HG03342 (cell line): ENCODE measurements around the gene CALB2.

Experiments used
- ATAC-seq: cut with Tn5 transposase; IDR thresholded peaks from one replicate; pipeline ENCODE4 v1.9.1; 2021; ENCODE audit warnings: mild to moderate bottlenecking, moderate library complexity; ENCODE audit not compliant: unreplicated experiment

The CALB2 gene

DNA sequence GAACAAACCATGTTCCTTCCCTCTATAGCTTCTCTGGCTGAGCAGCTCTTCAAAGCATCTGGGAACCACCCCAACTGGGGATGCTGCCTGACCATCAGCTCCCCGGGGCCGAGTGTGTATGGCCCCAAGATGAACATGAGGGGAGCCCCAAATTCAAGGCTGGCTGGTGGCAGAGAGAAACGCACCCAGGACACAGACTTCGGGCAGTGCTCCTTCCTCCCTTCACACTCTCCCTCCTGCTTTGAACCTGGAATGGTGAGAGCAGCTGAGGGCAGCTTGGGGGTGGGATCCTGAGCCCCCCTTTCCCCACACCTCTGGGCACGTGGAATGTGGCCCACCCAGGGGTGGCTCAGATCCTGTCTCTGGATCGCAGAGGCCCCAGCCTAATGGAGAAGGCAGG lies 66.1 kb downstream of the CALB2 start:
- ATAC-seq: no peak

DNA sequence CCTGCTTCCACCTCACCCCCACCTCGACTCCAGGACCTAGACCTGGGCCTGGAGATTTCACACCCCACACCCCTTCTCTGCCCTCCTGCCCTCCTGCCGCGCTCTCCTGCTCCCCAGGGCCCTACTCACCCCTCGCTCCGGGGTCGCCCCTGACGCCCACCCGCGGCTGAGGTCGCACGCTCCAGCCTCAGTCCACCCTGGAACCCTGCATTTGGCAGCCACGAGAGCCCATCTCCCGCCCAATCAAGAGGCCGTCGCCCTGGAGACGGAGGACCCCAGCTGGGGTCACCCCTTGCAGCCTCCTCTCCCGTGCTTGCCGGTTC lies 67.2 kb downstream of the CALB2 start:
- ATAC-seq: no peak

DNA sequence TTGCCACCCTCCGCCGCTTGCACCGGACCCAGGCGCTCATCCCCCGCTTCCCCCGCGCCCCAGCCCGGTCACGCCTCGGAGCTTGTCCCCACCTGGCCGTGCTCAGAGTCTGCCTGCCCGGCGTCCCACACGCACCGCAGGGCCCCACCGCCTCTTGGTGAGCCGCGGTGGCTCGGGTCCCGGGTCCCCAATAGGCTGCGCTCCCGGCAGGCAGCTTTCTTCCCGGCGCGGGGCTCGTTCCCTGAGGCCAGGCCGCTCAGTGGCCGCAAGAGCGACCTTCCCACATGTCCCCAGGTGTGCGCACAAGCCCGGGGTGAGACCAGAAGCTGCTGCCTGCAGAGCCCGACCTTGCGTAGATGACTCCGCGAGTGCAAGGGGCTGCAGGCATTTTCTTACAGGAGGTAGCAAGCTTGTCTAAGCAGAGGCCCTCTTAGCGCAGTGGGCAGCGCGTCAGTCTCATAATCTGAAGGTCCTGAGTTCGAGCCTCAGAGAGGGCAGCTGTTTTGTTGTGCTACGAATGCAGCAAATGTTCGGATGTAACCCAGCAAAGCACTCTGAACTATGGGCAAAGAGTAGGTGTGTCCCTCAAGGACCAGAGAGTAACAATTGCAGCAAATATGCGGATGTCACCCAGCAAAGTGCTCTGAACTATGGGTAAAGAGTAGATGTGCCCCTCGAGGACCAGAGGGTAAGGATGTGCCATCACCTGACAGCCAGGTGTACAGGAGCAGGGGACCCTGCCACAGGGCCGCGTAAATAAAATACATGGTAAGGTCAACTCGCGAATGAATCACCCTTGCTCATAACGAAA lies 67.8 kb downstream of the CALB2 start:
- peak; percentile 62 for ATAC-seq

DNA sequence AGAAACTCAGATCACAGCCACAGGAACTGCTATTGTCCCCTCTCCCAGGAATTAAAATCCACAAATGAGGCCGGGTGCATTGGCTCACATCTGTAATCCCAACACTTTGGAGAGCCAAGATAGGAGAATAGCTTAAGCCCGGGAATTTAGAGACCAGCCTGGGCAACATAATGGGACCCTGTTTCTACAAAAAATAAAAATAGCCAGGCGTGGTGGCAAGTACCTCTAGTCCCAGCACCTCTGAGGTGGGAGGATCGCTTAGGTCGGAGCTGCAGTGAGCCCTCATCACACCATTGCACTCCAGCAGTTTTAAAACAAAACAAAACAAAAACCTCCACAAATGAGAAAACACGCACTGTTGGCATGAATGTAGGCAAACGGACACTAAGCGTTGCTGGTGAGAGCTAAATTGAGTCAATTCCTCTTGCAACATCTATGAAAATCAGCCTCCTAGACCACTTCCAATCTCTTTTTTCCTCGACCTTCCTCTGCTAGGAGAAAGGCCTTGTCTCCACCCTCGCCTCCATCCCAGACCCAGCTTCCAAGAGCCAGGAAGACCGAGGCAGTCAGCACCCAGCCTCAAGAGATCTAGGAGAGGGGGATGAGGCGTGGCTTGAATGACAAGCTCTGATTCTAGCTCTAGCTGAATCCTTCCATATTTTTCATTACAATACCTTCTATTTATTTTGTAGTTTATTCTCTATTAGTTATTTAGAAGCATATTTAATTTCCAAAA lies 68.5 kb downstream of the CALB2 start:
- ATAC-seq: no peak

DNA sequence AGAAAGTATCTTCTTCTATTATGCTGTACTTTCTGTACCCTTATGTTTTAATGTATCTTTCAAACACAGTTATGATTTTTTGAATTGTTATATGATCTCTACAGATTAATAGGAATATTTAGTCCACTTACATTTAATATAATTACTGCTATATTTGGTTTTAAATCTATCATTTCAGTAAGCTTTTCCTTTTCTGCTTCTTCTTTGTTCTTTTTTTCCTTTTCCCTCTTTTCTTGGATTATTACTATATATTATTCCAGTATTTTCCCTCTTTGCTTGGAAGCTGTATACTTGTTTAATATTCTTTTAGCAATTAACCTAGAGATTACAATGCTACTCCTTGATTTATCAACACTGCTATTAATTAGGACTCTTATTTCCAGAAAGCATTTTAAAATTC lies 69.9 kb downstream of the CALB2 start:
- ATAC-seq: no peak

DNA sequence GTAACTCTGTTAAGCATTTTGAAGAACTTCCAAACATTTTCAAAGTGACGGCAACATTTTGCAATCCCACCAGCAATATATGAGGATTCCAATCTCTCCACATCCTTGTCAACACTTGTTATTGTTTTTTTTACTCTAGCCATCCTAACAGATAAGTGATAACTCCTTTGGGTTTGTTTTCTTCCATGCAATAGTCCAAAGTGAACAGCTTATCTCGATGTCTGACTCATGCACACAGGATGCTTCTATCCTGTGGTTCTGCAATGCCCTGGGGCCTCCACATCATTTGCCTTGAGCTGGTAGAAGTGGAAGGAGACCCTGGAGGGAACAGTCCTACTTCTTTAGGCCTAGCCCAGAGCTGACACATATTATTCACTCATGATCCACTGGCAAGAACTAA lies 70.4 kb downstream of the CALB2 start:
- ATAC-seq: no peak

DNA sequence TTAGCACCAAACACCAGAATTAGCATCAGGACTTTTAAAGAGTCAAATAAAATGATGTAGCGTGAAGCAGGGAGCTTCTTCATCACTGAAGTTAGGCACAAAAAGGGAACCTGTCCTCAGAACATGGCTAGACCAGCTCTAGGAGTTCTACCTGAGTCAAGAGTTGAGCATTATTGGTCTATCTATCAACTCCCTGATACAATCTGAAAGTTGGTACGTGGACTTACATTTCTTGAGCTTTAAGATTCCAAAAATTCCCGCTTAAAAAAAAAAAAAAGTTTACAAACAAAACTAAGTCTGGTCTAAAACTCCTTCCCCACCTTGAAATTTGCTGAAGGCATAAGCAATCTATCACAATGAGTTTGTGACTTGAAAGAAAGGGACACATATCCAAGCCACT lies 71.1 kb downstream of the CALB2 start:
- no peak for ATAC-seq

DNA sequence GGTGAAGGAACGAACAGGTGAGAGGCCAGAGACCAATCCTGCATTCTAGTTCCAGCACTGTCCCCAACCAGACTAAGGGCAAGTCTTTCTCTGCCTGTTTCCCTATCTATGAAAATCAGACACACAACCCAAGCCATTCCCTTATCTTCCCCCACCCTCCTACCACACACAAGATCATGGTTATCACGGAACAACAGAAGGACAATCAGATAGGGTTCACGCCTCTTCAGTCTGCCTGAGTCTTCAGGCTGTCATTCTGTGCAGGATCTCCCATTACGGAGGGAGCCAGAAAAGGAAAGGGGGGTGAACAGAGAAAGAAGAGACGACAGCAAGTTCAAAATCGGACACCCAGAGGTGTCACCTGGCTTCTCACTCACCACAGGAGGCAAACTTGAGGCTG lies 72.2 kb downstream of the CALB2 start:
- ATAC-seq: no peak

DNA sequence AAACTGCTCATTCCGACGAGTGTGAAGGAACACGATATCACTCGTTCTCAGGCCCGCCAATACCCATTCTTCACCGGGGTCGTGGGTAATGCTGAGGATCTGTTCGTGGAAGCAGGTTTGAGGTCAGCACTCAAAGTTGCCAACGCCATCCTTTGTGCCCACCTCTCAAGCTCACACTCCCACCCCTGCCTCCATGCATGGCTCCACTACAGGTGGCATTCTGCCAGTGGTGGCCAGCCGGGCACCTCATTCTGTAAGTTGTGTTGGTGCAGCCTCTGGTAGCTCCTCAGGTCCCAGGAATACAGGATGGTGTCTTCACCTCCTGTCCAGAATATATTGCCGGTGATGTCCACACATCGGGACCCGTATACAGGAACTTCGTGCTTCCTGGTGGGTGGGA lies 72.7 kb downstream of the CALB2 start:
- no peak for ATAC-seq

DNA sequence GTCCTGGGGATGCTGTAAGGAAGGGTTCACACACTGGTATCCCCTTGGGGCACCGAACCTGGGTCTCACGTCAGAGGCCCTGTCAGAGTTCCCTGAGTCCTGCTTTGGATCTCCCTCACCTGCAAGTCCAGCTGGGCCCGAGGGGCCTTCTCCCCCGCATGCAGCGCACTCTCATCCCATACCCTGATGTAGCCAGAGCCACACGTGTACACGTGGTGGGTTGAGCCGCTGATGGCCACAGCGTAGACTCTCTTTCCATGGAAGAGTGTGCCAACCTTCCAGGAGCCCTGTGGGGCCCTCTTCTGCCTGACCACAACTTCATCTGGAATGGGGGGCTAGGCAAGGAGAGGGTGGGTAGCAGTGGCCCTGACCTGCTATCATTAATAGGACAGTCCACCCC lies 73.5 kb downstream of the CALB2 start:
- no peak for ATAC-seq

DNA sequence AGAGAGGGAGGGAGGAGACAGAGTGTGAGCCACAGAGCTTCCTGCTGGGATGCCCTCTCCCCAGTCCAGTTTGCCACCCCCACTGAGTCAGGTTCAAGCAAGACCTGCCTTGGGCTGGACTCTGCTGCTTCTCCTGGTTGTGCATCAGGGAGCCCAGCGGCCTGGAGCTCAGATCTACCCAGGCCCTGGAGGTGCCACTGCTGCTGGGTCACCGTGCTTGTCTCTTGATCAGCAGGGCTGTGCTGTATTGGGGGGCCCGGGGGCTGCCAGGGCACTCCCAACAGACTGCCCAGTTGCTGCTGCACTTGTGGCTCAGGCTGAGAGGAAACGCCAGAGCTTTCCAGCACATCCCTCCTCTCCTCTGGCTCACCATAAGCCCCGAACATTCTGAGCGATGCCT lies 74.4 kb downstream of the CALB2 start:
- ATAC-seq: no peak

DNA sequence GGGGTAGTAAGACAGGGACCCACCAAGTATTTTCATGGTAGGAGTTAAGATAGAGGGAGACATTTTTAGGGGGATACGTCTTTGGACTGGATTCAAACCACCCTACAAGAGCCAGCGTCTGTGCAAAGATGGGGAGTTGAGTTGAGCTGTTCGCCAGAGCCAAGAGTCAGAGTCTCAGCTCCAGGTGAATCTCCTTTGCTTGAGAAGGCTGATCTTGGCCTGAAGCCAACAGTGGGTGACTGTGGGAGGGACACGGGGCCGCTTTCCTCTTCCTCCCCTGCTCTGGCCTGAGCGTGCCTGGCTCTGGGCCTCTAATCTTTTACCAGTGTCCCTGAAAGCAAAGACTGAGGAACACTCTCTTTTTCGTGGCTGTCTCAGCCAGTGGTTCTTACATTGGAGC lies 78.0 kb downstream of the CALB2 start:
- no peak for ATAC-seq

DNA sequence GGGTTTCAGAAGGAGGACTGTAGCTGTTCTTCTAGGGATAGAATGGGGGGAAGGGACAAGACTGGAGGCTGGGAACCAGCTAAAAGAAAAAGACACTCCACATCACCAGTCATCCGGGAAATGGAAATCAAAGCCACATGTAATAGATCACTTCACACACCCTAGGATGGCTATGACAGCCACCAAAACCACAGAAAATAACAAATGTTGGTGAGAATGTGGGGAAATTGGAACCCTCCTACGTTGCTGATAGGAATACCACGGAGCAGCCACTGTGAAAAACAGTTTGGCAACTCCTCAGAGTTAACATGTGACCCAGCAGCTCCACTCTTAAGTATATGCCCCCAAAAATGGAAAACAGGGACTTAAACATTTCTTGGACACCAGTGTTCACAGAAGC lies 81.0 kb downstream of the CALB2 start:
- ATAC-seq: no peak
